Myocyte (in vitro differentiated cells): ENCODE results near the gene ANKS1A. TPM values are rescaled to one million over a fixed set of nuclear protein-coding genes. Genes with fewer than 3 reads are reported as not detected.

Experiments
- DNase-seq: peaks from one replicate; pipeline ENCODE4 v3.0.0-alpha.2; 2012; ENCODE audit warnings: low read depth
- total RNA-seq: library from RNA; depleted of rRNA; stranded (reverse); fragments of >200 nt; gene quantifications from 2 replicates; pipeline ENCODE4 v1.2.3, GENCODE V29; 2014

ANKS1A gene
- total RNA-seq, 1 donor from 2014 or later = 70.6 TPM

DNA sequence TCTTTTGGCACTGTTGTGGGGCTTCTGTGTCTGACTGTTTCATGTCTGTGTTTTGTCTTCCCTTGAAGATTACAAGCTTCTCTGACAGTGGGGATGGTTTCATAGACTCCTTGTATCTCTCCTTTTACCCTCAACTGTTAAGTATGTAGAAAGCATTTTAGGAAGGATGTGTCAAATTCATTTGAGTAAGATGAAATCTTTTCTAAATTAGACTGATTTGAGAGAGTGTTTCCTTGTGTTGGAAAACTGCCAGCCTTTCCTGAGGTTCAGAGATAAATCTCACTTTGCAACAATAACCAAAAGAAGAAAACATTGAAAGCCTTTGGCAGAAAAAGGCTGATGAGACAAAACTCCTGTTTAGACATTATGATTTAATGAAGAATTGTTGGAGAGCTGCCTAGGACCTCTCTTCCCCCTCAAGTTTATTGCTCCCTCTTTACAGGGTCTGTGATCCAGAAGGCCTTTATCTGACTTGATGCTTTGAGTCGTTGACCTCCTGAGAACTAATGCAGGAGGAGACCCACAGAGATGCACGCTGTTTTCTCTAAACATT, 68.3 kb downstream of the ANKS1A start:
- DNase-seq = no peak

DNA sequence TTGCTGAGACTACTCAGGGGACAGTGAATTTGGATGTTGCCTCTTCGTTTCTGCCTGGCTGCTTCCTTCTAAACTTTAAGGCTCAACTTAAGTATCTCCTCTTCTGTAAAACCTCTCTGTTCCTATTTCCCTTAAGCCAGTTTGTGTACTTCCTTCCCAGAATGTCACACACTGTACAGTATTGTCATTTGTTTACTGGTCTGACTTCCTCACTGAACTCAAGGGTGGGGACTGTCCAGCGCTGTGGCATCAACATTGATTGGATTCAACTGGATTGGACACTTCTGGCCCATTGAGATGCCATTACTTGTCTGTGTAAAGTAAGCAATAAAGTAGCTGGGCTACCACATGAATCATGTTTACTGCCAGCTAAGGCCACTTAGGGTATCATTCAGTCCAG, 69.7 kb downstream of the ANKS1A start:
- DNase-seq = no peak

DNA sequence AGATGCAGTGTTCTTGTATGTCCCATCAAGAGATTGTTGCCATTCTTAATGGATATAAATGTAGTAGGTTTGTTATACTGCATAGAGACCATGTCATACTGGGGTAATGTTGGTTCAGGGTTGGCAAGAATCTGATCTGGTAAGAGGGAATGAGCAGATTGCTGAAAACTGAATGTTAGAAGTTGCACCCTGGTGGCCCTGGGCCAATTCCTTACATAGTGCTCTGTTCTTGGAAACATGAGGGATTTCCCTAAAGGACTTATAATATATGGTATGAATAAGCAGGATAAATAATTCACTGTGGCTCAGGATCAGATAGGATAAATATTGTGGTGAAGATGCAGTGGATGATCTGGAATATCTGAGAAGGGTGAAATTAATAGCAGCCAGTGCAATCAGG, 70.2 kb downstream of the ANKS1A start:
- DNase-seq = no peak

DNA sequence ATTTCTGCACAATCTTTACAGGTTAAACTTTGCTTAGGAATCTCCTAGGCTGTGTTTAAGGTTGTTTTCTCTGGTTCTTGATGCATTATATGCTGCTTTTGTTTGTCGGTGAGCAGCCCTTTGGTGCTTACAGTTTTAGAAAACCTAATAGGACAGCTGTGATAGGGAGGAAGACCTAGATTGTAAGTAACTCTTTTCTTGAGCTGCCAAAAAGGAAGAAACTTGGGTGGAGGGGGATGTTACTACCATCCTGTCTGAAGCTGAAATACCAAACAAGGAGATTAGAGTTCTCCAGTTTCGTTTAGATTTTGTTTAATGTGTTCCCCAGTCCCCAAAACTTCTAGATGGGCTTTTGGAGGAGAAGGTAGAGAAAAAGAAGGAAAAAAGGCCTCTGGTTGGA, 72.0 kb downstream of the ANKS1A start:
- DNase-seq = no peak

DNA sequence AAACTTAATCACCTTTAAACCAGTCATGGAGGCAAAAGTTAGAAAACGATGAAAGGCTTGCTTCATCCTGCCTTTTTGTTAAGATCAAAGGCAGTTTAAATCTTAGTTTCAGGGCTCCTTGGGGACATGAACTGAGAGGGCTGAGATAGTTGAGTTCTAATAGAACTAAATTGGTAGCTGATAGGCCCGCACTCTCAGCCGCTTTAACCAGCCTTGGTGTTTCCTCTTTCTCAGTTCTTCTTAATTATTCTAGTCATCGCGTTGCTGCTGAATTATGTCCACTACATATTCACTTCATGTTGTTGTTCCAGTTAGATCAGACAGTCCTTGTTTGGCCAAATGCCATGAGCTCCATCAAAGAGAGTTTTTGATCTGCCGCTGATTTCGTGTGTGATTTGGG, 72.5 kb downstream of the ANKS1A start:
- DNase-seq = no peak

DNA sequence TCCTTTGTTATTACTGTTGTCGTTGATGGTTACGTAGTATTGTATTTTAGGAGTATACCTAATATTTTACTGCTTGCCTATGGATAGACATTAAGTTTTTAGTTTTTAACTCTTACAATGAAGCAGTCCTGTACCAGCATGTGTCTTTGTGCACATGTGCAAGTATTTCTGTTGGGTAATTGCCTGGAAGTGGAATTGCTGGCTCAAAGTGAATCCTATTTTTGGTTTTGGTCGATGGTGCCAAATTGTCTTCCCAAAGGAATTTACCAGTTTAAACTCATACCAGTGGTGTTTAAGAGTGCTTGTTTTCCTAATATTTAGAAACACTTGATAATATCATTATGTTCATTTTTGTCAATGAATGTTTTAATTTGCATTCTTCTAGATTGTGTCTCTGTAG, 75.5 kb downstream of the ANKS1A start:
- peak; percentile 52 for DNase-seq

DNA sequence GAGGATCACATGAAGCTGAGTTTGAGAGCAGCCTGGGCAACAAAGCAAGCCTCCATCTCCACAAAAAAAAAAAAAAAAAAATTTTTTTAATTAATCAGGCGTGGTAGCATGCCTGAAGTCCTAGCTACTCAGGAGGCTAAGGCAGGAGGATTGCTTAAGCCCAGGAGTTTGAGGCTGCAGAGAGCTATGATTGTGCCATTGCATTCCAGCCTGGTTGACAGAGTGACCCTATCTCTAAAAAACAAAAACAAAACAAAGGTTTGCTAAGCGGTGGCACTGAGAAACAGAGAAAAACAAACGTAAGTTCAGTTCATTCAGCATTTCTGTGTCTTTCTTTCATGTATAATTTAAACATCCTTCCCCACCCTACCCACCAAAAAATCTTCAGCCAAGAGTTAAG, 78.4 kb downstream of the ANKS1A start:
- DNase-seq = no peak

DNA sequence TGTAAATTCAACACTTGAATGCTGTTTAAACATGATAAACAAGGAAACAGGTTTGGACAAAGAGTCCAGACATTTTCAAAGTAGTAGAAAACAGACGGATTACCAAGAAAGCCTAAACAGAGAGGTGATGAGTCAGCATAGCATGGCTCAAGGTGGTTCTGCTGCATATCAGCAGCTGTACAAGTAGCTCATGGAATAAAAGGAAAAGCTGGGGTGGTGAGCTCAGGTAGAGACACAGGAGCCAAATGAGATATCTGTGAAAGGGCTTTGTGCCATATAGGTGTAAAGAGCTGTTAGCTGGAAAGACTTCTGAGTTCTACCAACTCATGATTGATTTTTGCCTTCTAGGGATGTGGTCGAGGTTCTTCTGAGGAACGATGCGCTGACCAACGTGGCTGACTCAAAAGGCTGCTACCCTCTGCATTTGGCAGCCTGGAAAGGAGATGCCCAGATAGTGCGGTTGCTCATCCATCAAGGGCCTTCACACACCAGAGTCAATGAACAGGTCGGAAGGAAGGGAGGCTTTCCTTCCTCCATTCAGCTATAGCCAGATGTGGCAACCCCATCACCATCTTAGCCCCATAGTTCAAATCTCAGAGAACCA, 80.7 kb downstream of the ANKS1A start:
- DNase-seq = no peak

DNA sequence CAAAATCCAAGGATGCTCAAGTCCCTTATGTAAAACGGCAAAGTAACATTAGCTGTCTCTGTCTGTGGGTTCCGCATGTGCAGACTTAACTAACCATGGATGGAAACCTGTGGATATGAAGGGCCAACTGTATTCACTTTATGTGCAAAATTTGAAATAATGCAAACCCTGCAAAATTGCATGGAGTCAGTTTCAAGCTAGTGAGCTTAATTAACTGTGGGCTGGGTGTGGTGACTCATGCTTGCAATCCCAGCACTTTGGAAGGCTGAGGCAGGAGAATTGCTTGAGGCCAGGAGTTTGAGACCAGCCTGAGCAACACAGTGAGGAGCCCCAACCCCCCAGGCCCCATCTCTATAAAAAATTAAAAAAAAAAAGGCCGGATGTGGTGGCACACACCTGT, 81.4 kb downstream of the ANKS1A start:
- no peak for DNase-seq

DNA sequence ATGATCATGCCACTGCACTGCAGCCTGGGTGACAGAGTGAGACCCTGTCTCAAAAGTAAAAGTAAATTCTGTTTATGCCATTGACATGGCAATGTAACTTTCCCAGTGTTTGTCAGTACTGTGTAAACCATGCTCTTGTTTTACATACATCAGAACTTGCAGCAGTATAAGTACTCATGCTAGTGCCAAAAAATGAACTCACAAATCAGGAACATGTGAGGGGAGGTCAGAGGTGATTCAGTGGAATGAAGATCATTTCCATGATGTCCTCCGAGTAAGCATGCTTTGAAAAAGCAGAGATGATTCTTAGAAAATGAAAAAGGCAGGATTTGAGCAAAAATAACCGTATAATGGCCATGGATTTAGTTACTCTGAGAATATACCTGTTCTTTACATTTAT, 81.9 kb downstream of the ANKS1A start:
- DNase-seq = no peak

DNA sequence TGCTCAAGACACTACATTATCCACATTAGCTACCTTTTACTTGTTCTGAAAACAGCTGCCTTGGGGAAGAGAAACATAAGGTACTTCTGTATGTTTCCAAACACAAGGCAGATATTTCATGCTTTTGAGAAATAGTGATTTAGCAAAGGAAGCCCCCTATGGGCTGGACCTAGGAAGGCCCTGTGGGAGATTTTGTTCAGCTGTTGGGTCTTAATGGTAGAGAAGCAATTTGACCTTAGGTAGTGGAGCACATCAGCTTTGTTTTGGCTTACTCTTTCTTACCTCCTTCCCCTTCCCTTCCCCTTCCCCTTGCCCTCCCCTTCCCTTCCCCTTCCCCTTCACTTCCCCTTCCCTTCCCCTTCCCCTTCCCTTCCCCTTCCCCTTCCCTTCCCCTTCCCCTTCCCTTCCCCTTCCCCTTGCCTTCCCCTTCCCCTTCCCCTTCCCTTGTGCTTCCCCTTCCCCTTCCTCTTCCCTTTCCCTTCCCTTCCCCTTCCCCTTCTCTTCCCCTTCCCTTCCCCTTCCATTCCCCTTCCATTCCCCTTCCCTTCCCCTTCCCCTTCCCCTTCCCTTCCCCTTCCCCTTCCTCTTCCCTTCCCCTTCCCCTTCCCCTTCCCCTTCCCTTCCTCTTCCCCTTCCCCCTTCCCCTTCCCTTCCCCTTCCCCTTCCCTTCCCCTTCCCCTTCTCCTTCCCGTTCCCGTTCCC, 84.6 kb downstream of the ANKS1A start:
- peak; percentile 12 for DNase-seq

DNA sequence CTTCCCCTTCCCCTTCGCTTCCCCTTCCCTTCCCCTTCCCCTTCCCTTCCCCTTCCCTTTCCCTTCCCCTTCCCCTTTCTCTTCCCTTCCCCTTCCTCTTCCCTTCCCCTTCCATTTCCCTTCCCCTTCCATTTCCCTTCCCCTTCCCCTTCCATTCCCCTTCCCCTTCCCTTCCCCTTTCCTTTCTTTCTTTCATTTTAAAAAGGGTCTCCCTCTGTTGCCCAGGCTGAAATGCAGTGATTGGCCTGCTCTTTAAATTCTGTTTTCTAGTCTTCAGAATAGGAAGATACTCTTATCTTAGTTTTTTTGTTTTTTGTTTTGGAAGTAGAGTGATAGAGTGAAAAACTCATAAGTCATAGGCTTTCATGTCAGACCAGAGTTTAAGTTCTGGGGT, 85.2 kb downstream of the ANKS1A start:
- no peak for DNase-seq

DNA sequence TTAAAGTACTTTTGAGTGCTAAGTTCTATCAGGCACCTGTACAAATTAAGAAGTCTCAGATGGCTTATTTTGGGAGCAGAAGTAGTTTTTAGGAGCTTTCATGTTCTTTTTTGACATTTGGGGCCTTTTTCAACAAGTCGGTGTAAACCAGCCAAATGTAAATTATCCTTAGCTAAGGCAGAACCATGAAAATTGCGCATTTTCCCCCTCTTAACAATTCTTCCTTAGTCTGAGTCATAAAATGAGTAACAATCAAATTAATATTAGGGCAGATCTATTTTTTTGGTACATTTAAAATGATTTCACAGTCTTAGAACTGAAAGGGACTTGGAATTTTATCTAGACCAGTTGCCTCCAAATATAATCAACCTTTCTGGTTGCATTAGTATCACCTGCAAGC, 87.2 kb downstream of the ANKS1A start:
- DNase-seq = no peak

DNA sequence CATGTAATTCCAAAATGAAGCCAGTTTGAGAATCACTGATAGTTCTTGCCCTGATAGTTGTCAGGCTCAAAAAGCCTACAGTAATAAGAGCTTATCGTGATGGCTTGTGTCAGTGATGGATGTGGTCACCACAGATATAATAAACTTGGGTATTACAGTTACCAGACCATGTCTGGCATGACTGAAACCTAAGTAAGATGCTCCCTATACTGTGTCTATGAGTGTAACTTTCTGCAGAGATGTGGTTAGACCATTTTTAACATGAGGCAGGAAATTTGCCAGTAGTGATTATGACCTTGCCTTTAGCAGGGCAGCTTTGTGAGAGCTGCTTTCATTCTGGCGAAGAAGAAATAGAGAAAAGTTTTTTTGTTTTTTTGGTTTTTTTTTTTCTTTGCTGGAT, 90.2 kb downstream of the ANKS1A start:
- peak; percentile 49 for DNase-seq

DNA sequence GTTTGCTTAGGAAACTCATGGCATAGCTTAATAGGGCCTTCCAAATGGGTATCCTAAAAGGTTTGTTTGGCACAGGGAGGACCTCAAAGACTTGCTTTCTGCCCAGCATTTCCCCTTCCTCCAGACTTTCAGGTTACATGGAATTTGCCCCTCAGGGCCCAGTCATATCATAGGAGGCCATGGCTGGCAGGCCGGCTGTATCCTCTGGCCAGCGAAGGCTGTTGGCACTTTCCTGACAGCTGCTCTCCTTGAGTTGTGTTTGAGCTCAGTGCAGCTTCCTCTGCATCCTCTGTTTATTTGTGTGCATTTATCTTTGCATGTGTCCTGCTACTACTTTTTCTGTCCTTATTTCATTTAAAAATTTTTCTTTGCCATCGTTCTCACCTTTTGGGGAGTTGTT, 90.9 kb downstream of the ANKS1A start:
- peak; percentile 43 for DNase-seq

DNA sequence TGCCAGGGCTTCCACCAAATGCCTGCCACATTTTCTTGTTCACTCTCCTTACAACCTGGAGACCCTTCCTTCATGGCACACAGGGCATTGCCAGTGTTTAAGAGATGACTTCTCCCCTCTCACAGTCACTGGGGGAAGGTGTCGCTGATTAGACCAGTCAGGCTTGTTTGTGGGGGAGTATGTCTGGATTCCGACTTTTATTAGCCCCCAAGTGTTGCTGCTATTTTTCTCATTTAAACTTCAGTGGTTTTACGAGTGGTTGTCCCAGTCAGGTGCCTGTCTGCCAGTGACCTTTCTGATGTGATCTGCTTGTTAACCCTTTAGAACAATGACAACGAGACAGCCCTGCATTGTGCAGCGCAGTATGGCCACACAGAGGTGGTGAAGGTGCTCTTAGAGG, 92.3 kb downstream of the ANKS1A start:
- DNase-seq = no peak

DNA sequence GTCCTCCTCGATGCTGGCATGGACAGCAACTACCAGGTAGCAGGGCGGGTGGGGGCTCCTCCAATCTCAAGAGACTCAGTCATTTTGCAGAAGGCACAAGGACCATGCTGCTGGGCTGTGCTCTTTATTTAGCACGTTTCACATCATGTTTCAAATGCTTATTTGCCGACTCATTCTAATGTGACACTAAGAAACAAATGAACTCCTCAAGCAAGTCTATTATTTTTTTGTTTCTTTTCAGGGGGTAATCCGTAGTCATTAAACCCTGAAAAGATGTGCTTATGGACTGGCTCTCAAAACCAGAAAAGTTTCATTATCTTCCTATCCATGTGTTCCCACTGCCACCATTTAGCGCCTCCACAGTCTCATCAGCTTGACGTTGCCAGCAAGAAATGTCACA, 92.9 kb downstream of the ANKS1A start:
- peak; percentile 58 for DNase-seq

DNA sequence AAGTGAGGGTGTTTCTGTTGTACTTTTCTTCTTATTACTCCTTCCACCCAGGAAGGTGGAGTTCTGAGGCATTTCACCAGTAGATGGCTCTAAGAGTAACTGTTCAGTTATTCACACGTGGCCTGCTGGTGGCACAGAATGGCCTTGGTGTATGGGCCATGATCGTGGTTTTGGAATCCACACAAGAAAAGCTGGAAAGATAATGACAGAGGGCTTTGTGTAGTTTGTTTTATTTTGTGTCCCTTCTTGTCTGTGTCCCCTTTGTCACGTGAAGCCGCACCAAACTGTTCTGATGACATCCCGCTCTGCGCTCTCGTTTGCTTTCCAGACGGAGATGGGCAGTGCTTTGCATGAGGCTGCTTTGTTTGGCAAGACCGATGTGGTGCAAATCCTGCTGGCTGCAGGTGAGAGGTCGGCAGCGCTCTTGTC, 93.4 kb downstream of the ANKS1A start:
- DNase-seq = peak; percentile 71

DNA sequence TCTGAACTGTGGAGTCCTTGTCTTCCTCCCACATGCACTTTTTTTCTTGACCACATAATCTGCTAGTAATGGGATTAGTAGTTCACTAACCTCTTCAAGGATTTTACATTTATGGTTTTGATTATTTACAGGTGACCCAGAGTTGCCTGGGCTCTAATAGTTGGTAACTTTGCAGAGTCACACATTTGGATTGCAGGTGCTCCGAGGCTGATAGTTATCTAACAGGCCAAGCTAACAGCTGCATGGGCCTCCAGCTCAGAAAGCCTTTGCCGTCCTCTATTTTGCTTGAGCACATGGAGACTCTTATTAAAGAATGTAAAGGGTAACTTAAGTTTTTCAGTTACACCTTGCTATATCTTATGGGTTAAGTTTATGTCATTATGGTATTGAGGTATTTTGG, 95.4 kb downstream of the ANKS1A start:
- DNase-seq = no peak

DNA sequence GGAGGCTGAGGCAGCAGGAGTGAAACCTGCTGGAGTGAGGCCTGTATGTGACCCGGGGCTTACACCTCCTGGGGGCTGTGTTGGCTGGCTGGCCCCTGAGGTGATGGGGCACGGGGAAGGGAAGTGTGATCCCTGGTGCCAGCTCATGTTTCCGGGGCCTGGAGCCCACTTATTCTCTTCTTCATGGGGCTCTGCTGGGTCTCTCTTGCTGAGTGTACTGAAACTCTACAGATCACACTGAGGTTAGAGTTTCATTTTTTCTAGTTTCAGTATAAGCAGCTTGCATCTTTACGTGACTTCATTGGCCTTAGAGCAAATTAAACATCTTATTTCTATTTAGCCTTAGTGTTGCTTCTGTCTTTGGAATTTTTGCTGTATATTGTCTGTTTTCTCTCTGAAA, 96.2 kb downstream of the ANKS1A start:
- DNase-seq = no peak

DNA sequence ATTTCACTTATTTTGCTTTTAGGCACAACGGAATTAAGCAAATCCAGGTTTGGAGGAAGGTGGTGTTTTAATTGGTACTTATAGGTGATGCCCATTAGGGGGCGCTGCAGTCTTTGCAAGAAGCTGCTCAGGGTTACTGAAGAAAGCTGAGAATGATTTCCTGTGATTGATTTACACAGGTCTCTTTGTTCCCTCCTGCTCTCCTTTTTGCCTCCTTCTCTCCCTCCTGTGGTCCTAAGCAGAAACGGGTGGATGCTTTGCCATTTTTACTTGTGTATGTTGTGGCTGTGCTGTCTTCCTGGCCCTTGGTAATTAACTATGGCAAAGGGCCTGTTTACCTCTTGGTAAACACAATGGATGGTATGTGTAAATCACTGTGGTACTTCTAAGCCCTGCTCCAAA, 97.8 kb downstream of the ANKS1A start:
- DNase-seq = peak; percentile 92

DNA sequence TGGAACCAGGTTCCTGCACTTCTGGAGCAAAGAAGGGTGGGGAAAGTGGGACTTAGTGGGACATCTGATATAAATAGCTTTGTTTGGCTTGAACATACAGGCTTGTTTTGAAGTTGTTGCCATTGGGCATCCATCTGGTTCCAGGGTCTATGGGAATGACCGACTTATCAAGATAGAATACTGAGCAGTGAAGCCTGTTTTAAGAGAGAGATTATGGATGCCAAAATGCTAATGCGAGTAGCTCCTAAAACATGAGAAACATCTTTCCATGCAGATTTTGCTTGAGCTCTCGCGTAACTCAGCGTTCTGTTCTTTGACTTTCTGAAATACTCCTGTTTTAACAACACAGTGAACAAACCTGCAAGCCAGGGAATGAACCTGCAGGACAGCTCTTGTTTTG, 98.5 kb downstream of the ANKS1A start:
- DNase-seq = no peak

DNA sequence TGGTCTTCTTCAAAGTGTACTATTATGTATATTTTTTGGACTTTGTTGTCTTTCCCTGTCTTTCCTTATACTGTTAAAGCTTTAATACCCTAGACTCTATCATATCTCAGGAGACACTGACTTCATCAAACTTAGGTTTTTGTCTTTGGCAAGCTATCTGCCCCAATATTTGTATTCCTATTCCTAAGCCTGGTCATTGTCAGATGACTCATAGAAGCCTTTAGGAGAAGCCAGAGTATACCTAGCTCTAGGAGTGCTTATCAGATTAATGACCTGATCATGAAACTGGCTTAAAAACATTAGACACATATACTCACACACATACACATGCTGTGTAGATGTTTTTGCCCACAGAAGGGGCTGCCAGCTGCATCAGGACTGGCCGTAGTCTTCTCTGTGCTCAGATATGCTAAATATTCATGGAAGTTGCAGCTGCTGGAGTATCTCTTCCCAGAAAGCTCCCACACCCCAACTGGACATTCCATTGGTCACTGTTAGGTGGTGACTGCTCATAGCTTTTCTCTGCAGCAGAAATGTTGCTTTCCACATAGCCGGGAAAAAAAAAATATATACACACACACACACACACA, 102.0 kb downstream of the ANKS1A start:
- DNase-seq = peak; percentile 97
